Activated CD8-positive, alpha-beta T cell treated with anti-CD3 and anti-CD28 coated beads for 36 hours (primary cell): ENCODE data around the gene C8G. TPM values are rescaled to one million over a fixed set of nuclear protein-coding genes. Genes with fewer than 3 reads are reported as not detected.

Experiments
- ATAC-seq: fragments of 200-7000 bp; cut with Tn5 transposase; one replicate; pipeline ENCODE4 v1.10.0; 2021; ENCODE audit warnings: mild to moderate bottlenecking, moderate library complexity
- CTCF ChIA-PET: fragments of 350-600 bp; sonication (Branson Sonifier 250); formaldehyde crosslinking; loops from one replicate; lab custom pipeline; 2021; ENCODE audit warnings: antibody characterized with exemption; lab: Charles Lee
- POLR2A ChIA-PET: fragments of 350-600 bp; sonication (Branson Sonifier 250); formaldehyde crosslinking; loops from one replicate; lab custom pipeline; 2021; ENCODE audit warnings: antibody characterized with exemption; lab: Charles Lee
- DNase-seq: peaks from one replicate; pipeline ENCODE4 v3.0.0-alpha.2; 2020
- H3K27ac Mint-ChIP-seq: one replicate; pipeline ENCODE4 v1.8.0; 2021; ENCODE audit warnings: mild to moderate bottlenecking, mixed read lengths
- H3K27me3 Mint-ChIP-seq: one replicate; pipeline ENCODE4 v1.8.0; 2021; ENCODE audit warnings: mixed read lengths
- H3K36me3 Mint-ChIP-seq: one replicate; pipeline ENCODE4 v1.8.0; 2021; ENCODE audit warnings: low read depth, mixed read lengths
- H3K4me1 Mint-ChIP-seq: one replicate; pipeline ENCODE4 v1.8.0; 2021; ENCODE audit warnings: low read depth, mixed read lengths
- H3K4me3 Mint-ChIP-seq: one replicate; pipeline ENCODE4 v1.8.0; 2021; ENCODE audit warnings: mild to moderate bottlenecking, moderate library complexity, mixed read lengths
- H3K9me3 Mint-ChIP-seq: one replicate; pipeline ENCODE4 v1.8.0; 2021; ENCODE audit warnings: mixed read lengths
- CTCF ChIP-seq: fragments of 200-600 bp; IDR thresholded peaks from one replicate; pipeline ENCODE4 v1.8.0; 2022; ENCODE audit warnings: antibody characterized with exemption, mild to moderate bottlenecking
- intact Hi-C: fragments of 100-400 bp; cut with micrococcal nuclease; formaldehyde crosslinking; loops from one replicate; pipeline ENCODE4 v1.10.0; 2022
- total RNA-seq, 2 experiments: library from RNA; stranded (reverse); gene quantifications; one replicate each; pipeline ENCODE4 v1.2.3, GENCODE V29; 2021

The C8G gene
- total RNA-seq, 2 experiments from 2014 or later: 0.83 TPM; not detected in 1

GRCh38 chr9:136969774-136970173 is 24.7 kb downstream of the C8G start:
- intact Hi-C loops: no loop called here
- ChIA-PET POLR2A (interaction anchor here (0.6 to 1.1 kb wide), 3 partner anchors 10 to 319 kb away, joined by 3 to 4 read pairs (median 3); no protein-coding TSS in a partner anchor), CTCF (no interaction called here)
- DNase-seq: no peak
- H3K4me3 Mint-ChIP-seq: no peak overlapping the region
- no peaks in the 10 kb centered on the region for H3K36me3 Mint-ChIP-seq
- H3K27me3 Mint-ChIP-seq: no peaks in the 10 kb centered on the region
- H3K27ac Mint-ChIP-seq: no peak overlapping the region
- H3K4me1 Mint-ChIP-seq: peaks cover 14% of the 10 kb centered on the region
- no peaks in the 10 kb centered on the region for H3K9me3 Mint-ChIP-seq
- no peak for ATAC-seq
- TF ChIP-seq CTCF: no peak

GRCh38 chr9:136970361-136970760 is 25.3 kb downstream of the C8G start:
- TF ChIP-seq CTCF: no peak
- Mint-ChIP-seq H3K4me1 (peaks cover 17% of the 10 kb centered on the region), H3K27ac (no peak overlapping the region), H3K36me3 (no peaks in the 10 kb centered on the region), H3K4me3 (no peak overlapping the region), H3K27me3 (no peaks in the 10 kb centered on the region), H3K9me3 (no peaks in the 10 kb centered on the region)
- intact Hi-C loops: no loop called here
- ChIA-PET CTCF (no interaction called here), POLR2A (interaction anchor here (1.1 to 1.2 kb wide), 2 partner anchors 18 to 38 kb away, joined by 3 read pairs; no protein-coding TSS in a partner anchor)
- DNase-seq (no peak), ATAC-seq (no peak)

DNA sequence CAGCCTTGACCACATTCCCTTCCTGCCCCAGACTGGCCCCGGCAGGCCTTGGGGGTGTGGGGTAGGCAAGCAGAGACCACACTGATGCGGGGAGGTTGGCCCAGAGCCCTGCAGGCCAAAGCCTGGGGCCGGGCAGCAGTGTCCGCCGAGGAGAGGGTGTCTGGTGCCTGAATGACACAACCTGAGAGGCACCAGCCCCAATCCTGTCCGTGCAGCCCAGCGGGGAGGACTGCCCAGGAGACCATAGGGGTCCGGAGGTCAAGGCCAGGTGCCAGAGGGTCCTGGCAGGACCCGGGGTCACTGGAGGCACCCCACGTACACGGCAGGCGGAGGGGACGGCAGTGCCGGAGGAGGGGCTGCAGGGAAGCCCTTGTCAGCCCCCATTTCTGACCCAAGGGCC is 26.7 kb downstream of the C8G start:
- H3K36me3 Mint-ChIP-seq: no peaks in the 10 kb centered on the region

DNA sequence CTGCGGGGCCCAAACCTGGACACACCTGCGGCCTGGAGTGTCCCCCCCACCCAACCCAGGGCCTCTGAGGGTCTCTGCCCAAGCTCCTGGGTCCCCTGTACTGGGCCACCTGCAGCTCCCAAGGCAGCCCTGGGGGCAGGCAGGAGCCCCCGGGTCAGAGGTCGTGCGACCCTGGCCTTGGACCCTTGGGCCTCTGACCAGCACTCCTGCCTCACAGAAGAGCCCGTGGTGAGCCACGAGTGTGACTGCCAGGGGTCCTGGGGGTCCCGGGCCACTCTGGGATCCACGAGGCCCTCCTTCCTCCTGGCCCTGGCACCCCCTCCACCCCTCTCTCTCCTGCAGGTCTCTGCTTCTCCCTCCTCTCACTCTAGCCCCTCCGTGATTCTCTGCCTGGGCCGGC is 27.3 kb downstream of the C8G start:
- no peak overlapping the region for H3K4me3 Mint-ChIP-seq
- ATAC-seq (no peak), DNase-seq (no peak)
- intact Hi-C loops: no loop called here
- no peaks in the 10 kb centered on the region for H3K27me3 Mint-ChIP-seq
- peaks cover 20% of the 10 kb centered on the region for H3K4me1 Mint-ChIP-seq
- ChIA-PET CTCF (interaction anchor here (1.2 kb wide), 1 partner anchor 25 kb away, joined by 3 read pairs; no protein-coding TSS in a partner anchor), POLR2A (no interaction called here)
- H3K36me3 Mint-ChIP-seq: no peaks in the 10 kb centered on the region
- no peak overlapping the region for H3K27ac Mint-ChIP-seq
- no peak for TF ChIP-seq CTCF
- no peaks in the 10 kb centered on the region for H3K9me3 Mint-ChIP-seq

More for the DNA sequence above, 26.7 kb downstream of the C8G start:
- intact Hi-C loops: no loop called here
- no peak overlapping the region for H3K4me3 Mint-ChIP-seq
- no peaks in the 10 kb centered on the region for H3K27me3 Mint-ChIP-seq
- H3K9me3 Mint-ChIP-seq: no peaks in the 10 kb centered on the region
- ATAC-seq: no peak
- TF ChIP-seq CTCF: no peak
- ChIA-PET CTCF (interaction anchor here (1.2 kb wide), 1 partner anchor 25 kb away, joined by 3 read pairs; no protein-coding TSS in a partner anchor), POLR2A (no interaction called here)
- H3K4me1 Mint-ChIP-seq: peaks cover 18% of the 10 kb centered on the region
- H3K27ac Mint-ChIP-seq: no peak overlapping the region
- no peak for DNase-seq

DNA sequence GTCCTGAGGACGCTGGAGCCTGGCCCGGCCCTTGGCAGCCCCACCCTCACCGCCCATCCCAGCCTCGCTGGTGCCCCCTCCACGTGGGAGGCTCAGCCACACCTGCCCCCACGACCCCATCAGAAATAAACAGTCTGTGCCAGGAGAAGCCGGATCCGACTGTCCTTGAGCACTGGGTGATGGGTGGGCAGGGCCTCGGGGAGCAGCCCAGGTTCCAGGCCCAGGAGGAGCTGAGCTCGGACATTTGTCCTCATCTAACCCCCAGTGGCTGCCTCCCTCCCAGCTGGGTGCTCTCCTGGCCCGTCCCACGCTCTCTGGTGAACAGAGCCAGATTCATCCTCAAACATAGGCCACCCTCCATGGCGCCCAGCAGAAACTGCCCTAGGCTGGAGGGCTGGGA is 27.7 kb downstream of the C8G start:
- no peak for TF ChIP-seq CTCF
- Mint-ChIP-seq H3K9me3 (no peaks in the 10 kb centered on the region), H3K4me1 (peaks cover 20% of the 10 kb centered on the region), H3K27ac (no peak overlapping the region), H3K36me3 (no peaks in the 10 kb centered on the region), H3K27me3 (no peaks in the 10 kb centered on the region), H3K4me3 (no peak overlapping the region)
- ATAC-seq (no peak), DNase-seq (no peak)
- ChIA-PET CTCF (interaction anchor here (4.3 kb wide), 1 partner anchor 57 kb away, joined by 18 read pairs; no protein-coding TSS in a partner anchor), POLR2A (no interaction called here)
- intact Hi-C loops: no loop called here
